HG02885 (cell line): ENCODE data around the gene EGFR.
A peak's percentile ranks its signal among the peaks of the same experiment; 100 is the strongest.

Experiments used
- ATAC-seq: cut with Tn5 transposase; IDR thresholded peaks from one replicate; pipeline ENCODE4 v1.9.1; 2021; ENCODE audit warnings: mild to moderate bottlenecking; ENCODE audit not compliant: unreplicated experiment, poor library complexity

EGFR gene

DNA sequence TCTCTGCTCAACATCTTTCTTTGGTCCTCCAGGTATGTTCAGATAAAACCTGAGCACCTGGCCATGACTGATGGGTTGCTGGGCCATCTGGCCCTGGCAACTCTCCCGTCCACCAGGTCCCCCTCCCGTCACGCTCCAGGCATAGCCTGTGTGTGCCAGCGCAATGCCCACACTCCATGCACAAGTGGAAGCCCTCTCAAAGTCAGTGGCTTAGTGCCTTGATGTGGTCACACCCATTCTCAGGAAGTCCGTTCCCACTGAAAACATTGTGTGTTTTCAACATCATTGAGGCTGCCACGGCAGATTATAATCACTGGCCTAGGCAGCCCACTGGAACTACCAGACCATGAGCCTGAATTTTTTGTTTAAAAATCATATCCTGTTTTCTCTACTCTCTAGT is 175.7 kb downstream of the EGFR start:
- no peak for ATAC-seq

- ATAC-seq: no peak
These were observed 180.0 kb downstream of the EGFR start for GRCh38 chr7:55198634-55199392.

GRCh38 chr7:55199418-55199817 is 180.6 kb downstream of the EGFR start:
- ATAC-seq: no peak

- ATAC-seq: no peak
These were observed 181.6 kb downstream of the EGFR start for GRCh38 chr7:55200441-55200840.

GRCh38 chr7:55202150-55202913 is 183.5 kb downstream of the EGFR start:
- ATAC-seq: no peak

DNA sequence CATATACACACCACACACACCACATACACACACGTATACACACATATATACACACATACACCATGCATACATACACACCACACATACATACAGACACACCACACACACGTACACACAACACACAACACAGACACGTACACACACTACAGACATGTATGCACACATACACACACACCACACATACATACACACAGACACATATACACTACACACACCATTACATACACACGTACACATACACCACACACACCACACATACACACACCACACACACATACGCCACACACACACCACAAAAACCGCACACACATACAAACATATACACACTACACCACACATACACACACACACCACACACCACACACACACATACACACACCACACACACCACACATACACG is 184.5 kb downstream of the EGFR start:
- ATAC-seq: no peak

DNA sequence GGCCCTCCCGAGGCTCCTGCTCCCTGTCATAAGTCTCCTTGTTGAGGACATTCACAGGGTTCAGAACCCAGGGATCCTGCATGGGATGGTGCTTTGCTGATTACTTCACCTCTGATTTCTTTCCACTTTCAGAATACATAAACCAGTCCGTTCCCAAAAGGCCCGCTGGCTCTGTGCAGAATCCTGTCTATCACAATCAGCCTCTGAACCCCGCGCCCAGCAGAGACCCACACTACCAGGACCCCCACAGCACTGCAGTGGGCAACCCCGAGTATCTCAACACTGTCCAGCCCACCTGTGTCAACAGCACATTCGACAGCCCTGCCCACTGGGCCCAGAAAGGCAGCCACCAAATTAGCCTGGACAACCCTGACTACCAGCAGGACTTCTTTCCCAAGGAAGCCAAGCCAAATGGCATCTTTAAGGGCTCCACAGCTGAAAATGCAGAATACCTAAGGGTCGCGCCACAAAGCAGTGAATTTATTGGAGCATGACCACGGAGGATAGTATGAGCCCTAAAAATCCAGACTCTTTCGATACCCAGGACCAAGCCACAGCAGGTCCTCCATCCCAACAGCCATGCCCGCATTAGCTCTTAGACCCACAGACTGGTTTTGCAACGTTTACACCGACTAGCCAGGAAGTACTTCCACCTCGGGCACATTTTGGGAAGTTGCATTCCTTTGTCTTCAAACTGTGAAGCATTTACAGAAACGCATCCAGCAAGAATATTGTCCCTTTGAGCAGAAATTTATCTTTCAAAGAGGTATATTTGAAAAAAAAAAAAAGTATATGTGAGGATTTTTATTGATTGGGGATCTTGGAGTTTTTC is 186.5 kb downstream of the EGFR start:
- no peak for ATAC-seq

- ATAC-seq: peak; percentile 60
These were observed 187.6 kb downstream of the EGFR start for GRCh38 chr7:55206235-55207029.

GRCh38 chr7:55207436-55208125 is 188.8 kb downstream of the EGFR start:
- ATAC-seq: no peak

- no peak for ATAC-seq
These were observed 190.5 kb downstream of the EGFR start for GRCh38 chr7:55209366-55209765.

DNA sequence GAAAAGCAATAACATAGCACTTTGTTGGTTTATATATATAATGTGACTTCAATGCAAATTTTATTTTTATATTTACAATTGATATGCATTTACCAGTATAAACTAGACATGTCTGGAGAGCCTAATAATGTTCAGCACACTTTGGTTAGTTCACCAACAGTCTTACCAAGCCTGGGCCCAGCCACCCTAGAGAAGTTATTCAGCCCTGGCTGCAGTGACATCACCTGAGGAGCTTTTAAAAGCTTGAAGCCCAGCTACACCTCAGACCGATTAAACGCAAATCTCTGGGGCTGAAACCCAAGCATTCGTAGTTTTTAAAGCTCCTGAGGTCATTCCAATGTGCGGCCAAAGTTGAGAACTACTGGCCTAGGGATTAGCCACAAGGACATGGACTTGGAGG is 191.4 kb downstream of the EGFR start:
- ATAC-seq: no peak

DNA sequence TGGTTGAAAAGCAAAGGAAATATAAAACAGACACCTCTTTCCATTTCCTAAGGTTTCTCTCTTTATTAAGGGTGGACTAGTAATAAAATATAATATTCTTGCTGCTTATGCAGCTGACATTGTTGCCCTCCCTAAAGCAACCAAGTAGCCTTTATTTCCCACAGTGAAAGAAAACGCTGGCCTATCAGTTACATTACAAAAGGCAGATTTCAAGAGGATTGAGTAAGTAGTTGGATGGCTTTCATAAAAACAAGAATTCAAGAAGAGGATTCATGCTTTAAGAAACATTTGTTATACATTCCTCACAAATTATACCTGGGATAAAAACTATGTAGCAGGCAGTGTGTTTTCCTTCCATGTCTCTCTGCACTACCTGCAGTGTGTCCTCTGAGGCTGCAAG is 191.9 kb downstream of the EGFR start:
- ATAC-seq: no peak

DNA sequence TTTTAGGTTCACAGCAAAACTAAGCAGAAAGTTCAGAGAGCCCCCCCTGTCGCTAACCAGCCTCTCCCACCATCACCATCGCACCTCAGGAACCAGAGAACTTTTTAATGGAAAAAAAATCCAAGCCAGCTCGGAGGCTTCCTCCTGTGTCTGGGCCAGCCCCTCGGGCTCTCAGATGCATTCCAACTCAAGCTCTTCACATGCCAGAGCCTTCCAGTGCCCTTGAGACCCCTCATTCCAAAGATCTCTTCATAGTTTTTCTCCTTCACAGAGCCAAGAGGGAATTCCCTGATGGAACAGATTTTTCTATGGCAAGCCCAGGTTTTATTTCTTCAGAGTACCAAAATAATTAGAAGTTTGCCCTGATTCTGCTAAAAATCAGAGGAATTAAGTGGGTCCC is 192.9 kb downstream of the EGFR start:
- ATAC-seq: no peak

- no peak for ATAC-seq
These were observed 193.4 kb downstream of the EGFR start for GRCh38 chr7:55212176-55212575.

GRCh38 chr7:55212838-55213237 is 194.0 kb downstream of the EGFR start:
- no peak for ATAC-seq

DNA sequence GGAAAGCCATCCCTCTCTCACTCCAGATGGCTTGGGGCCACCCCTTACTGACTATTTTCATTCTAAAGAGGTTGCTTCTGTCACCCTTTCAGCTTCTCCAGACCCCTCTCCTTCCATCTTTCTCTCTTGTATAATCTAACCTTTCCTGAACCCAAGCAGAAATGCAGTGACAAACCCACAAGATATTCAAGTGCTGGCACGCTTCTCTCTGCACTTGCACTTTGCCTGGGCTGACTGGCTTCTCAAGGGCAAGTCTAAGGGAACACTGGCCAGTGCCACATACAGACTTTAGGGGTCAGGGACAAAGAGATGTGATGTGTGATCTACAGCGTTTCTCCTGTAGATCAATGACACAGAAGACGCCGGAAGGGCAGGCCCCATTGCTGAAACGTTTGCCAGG is 195.9 kb downstream of the EGFR start:
- no peak for ATAC-seq

DNA sequence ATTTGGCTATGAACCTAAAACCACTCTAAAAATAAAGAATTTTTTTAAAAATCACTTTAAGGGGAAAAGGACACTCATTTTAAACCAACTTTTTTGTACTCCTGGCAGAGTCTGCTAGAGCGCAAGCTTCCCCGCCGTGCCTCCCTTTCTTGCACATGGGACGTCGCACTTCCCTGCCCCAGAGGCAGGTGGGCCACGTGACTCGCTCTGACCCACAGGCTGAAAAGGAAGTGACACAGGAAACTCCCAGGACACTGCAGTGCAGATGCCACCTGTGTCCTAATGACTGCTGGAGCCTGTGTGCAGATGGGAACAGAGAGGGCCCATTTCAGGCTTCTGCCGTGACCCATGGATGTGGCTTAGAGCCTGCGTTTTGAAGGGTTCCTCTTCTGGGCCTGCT is 204.2 kb downstream of the EGFR start:
- ATAC-seq: no peak

- ATAC-seq: no peak
These were observed 205.3 kb downstream of the EGFR start for GRCh38 chr7:55224111-55224510.

- ATAC-seq: no peak
These were observed 206.0 kb downstream of the EGFR start for GRCh38 chr7:55224810-55225209.

- ATAC-seq: no peak
These were observed 211.2 kb downstream of the EGFR start for GRCh38 chr7:55230014-55230413.
